ENCODE data around the gene ERVW-1.
"Not testable (repeated sequence)": the region's sequence is repeated elsewhere in the genome, so short reads cannot be mapped to it uniquely, and the experiment has no call there.

The ERVW-1 gene

GRCh38 chr7:92468589-92468988 is 9.2 kb downstream of the ERVW-1 start:
- DNase-seq (ENCODE audit: low spot score), result not testable (repeated sequence)

- no peak for DNase-seq (ENCODE audit: low spot score)
Measured at GRCh38 chr7:92466682-92467081, 11.1 kb downstream of the ERVW-1 start.

GRCh38 chr7:92464515-92464914 is 13.2 kb downstream of the ERVW-1 start:
- no peak for DNase-seq (ENCODE audit: low spot score)

GRCh38 chr7:92462560-92462959 is 15.2 kb downstream of the ERVW-1 start:
- no peak for DNase-seq (ENCODE audit: low spot score)

- DNase-seq (ENCODE audit: low spot score), result peak; percentile 71
Measured at GRCh38 chr7:92461027-92462003, 16.4 kb downstream of the ERVW-1 start.

- no peak for DNase-seq (ENCODE audit: low spot score)
Measured at GRCh38 chr7:92460510-92460909, 17.2 kb downstream of the ERVW-1 start.

GRCh38 chr7:92460109-92460508 is 17.6 kb downstream of the ERVW-1 start:
- no peak for DNase-seq (ENCODE audit: low spot score)

GRCh38 chr7:92456236-92456635 is 21.5 kb downstream of the ERVW-1 start:
- DNase-seq (ENCODE audit: low spot score), result no peak

GRCh38 chr7:92451645-92452044 is 26.1 kb downstream of the ERVW-1 start:
- DNase-seq (ENCODE audit: low spot score), result no peak

GRCh38 chr7:92448205-92448747 is 29.5 kb downstream of the ERVW-1 start:
- peak; percentile 50 for DNase-seq (ENCODE audit: low spot score)

GRCh38 chr7:92447345-92448204 is 30.2 kb downstream of the ERVW-1 start, which contains the start of gene GATAD1:
Gene GATAD1 (plus strand): TSS chr7:92447482. CDS start chr7:92447730, 248 bp downstream.
- peak; percentile 96 for DNase-seq (ENCODE audit: low spot score)

- DNase-seq (ENCODE audit: low spot score), result no peak
Measured at GRCh38 chr7:92446869-92447344, 30.8 kb downstream of the ERVW-1 start.

GRCh38 chr7:92442720-92443119 is 35.0 kb downstream of the ERVW-1 start:
- not testable (repeated sequence) for DNase-seq (ENCODE audit: low spot score)

- DNase-seq (ENCODE audit: low spot score), result no peak
Measured at GRCh38 chr7:92437956-92438491, 39.7 kb downstream of the ERVW-1 start.

- DNase-seq (ENCODE audit: low spot score), result no peak
Measured at GRCh38 chr7:92436612-92437445, 40.9 kb downstream of the ERVW-1 start.

- DNase-seq (ENCODE audit: low spot score), result no peak
Measured at GRCh38 chr7:92435542-92435941, 42.2 kb downstream of the ERVW-1 start.

- DNase-seq (ENCODE audit: low spot score), result no peak
Measured at GRCh38 chr7:92433019-92433418, 44.7 kb downstream of the ERVW-1 start.

GRCh38 chr7:92432299-92432946 is 45.3 kb downstream of the ERVW-1 start:
- DNase-seq (ENCODE audit: low spot score), result no peak

GRCh38 chr7:92427193-92427592 is 50.6 kb downstream of the ERVW-1 start:
- no peak for DNase-seq (ENCODE audit: low spot score)

GRCh38 chr7:92425311-92425947 is 52.3 kb downstream of the ERVW-1 start:
- no peak for DNase-seq (ENCODE audit: low spot score)
